GM21360 (cell line): ENCODE measurements around the gene PBRM1.

Experiments
- ATAC-seq: cut with Tn5 transposase; IDR thresholded peaks from one replicate; pipeline ENCODE4 v1.9.1; 2021; ENCODE audit warnings: mild to moderate bottlenecking, moderate library complexity; ENCODE audit not compliant: unreplicated experiment

The PBRM1 gene

DNA sequence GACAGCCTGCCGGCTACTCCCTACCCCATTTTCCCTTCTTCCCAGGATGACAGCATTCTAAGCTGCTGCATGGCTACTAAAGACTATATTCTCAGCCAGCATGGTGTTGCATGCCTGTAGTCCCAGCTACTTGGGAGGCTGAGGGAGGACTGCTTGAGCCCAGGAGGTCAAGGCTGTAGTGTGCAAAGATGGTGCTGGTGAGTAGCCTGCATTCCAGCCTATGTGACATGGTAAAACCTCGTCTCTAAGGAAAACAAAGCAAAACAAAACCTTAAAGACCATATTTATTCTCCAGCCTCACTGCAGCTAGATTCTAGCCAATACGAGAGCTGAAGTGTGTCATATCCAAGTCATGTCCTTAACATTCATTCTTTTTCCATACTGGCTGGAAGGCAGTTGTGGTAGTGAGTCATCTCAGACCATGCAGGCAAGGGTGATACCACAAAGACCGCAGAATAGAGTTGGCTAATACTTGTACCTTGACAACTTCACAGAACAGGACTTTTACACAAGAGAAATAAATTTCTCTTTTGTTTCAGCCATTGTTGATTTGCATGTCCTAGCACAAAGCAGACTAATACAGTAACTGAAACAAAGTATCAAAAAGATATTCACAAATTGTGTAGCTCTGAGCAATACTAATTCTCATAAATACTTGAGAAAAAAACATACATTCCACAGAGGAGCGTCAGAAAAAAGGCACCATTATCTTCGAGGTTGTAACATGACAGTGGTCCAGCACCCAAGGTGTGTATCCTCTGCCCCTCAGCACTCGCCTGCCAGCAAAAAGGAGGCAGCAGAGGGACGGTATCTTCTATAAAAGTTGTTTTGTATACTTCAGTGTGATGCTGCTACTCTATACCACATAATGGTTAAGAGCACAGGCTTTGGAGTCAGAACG is 14.8 kb downstream of the PBRM1 start:
- no peak for ATAC-seq

DNA sequence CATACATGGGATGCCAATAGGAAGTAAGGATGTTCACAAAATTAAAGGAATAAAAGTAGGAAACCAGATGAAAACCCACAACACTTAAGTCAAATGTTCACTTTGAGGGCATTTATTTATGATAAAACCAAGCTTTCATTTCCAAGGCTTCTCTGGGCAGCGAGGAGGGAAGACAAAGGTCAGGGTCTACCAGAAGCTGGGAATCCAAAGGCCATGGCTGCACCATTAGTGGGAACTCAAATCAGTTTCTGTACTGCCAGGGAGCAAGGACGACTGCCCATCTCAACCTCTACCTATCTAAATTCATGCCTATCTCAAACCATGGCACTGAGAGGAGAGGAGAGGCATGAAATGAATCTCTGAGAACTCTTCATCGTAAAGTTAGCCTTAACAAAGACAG is 22.6 kb downstream of the PBRM1 start:
- no peak for ATAC-seq

DNA sequence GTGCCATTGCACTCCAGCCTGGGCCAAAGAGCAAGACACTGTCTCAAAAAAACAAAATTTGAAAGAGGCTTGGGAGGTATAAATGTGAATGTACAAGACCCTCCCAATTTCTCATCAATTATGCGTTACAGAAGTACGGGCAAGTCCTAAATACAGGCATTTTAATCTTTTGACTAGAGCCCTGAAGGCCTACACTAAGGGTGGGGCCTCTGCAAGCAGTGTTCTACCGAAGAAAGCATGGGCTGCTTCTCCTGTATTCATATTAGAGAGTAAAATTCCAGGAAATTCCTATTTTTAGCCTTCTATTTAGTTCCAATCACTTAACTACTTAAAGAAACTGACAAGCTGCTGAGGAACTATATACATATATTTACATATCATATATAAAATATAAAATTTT is 25.7 kb downstream of the PBRM1 start:
- ATAC-seq = no peak

DNA sequence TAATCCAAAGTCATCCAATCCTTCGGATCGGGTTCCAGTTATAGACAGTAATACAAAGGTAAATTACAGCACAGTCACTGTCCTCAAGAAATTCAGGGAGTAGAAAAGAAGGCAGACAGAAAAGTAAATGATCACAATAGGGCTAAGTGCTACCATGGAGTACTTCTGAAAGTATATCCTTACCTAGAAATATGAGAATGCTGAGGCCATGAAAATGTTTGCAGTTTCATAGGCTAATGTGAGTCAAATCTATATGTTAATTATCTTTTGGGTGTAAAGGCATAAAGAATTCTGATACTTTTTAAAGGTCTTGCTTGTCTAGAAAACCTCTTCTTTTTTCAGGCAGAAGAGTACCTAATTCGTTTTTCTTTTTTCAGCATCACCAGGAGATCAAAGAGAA is 29.8 kb downstream of the PBRM1 start:
- ATAC-seq = no peak

DNA sequence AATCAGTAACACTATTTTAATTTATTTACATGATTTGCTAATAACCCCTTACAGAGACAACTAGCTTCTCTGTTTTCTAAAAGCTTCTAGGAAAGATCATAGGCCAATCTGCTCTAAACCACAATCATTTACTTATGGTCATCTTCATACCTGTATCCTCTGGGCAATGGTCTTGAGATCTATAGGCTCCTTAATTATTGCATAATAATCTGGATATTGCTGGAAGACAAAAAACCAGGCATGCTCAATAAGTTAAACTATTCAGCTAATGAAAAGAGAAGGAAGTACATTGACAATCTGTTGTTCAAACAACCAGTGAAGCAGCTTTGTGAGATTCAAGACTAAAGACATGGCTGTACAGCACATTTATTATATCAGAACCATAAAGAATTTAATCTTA is 34.1 kb downstream of the PBRM1 start:
- no peak for ATAC-seq

DNA sequence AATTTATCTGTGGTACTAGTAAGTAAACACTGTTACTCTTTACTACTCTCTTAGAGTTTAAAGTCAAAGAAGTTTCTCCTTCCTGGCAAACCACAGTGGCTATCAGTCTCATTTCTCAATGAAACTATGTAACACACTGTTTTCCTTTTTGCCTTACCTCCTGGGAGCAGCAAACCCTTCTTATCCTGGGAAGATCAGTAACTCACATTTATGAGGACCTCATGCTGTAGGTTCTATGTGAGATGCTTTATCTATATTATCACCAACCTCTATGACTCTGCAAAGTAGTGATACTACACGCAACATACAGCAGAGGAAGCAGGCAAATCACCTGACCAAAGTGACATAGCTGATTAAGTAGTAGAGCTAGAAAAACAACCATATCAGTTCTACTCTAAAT is 35.3 kb downstream of the PBRM1 start:
- ATAC-seq = no peak

DNA sequence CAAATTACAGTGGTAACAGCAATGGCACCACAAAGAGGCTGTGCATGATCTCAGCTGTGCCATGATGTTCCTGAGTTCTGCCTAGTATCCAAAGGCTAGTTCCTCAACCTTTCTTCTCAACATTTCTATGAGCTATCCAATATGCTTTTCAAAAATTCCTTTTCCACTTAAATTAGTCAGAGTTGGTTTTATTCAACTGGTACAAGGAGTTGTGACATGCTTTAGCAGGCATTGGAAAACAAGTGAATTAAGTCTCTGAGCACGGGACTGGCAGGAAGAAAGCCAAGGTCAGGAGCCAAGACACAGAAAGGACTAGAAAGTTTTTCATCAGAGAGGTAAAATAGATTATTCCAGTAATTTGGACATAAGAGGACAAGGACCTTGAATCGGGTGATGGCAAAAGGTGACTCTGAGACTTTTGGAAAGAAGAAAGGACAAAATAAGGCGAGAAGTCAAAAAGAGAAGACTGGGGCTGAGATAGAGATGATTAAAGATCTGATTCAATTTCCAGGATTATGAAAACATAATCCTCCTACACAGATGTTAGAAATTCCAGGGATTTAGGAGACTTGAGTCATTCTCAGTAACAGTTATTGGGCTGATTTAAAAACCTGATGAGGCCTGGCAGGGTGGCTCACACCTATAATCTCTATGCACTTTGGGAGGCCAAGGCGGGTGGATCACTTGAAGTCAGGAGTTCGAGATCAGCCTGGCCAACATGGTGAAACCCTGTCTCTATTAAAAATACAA is 36.1 kb downstream of the PBRM1 start:
- ATAC-seq = no peak

DNA sequence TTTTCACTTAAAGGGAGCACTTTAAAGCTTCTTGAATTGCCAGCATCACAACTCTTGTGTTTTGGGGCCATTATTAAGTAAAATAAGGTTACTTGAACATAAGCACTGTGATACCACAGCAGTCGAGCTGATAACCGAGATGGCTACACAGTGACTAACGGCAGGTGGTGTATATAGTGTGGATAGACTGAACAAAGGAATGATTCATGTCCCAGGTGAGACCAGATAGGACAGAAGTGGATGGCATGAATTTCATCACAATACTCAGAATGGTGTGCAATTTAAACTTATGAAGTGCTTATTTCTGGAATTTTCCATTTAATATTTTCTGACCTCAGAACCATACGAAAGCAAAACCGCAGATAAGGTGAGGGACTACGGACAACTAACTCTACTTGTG is 40.2 kb downstream of the PBRM1 start:
- ATAC-seq = no peak

DNA sequence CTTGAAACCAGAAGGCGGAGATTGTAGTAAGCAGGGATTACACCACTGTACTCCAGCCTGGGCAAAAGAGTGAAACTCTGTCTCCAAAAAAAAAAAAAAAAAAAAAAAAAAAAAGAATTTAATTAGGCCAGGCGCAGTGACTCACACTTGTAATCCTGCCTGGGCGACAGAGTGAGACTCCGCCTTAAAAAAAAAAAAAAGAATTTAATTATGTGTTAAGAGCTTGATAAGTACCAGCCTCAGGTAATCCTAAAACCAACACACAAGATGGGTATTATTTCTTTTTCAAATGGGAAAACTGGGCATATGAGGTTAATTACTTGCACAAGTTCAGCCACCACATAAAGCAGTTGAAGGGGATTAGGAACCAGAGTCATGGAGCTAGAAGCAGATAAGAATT is 49.0 kb downstream of the PBRM1 start:
- no peak for ATAC-seq

DNA sequence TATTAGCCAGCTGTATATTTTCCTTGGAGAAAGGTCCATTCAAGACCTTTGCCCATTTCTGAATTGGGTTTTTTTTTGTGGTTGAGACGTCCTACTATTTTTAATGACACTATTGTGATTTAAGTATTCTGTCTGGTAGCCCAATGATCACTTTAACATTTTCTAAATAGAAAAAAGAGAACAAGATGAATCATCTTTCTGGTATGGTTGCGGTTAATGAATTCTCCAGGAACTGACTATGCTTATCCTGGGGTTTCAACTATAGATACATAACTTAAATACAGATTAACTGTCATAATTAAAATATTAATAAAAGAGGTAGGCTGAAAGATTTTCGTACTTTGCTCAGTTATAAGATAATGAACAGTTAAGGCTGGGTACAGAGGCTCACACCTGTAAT is 51.9 kb downstream of the PBRM1 start:
- ATAC-seq = no peak

DNA sequence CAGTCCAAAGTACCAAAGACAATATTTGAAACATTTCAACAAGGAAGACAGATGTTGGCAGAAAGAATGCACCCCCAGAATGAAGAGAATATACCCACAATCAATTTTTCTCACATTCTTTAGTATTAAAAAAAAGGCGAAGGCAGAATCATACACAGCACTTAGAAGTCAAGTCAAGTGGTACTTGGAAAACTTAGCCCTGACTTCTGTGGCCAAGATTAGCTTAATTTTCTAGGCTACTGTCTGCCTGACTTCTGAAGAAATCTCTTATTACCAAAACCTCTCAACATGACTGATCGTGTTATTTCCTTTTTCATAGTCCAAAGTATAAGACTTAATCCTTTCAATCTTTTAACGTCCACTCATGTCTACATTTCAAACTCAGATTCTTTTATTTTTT is 60.7 kb downstream of the PBRM1 start:
- no peak for ATAC-seq

DNA sequence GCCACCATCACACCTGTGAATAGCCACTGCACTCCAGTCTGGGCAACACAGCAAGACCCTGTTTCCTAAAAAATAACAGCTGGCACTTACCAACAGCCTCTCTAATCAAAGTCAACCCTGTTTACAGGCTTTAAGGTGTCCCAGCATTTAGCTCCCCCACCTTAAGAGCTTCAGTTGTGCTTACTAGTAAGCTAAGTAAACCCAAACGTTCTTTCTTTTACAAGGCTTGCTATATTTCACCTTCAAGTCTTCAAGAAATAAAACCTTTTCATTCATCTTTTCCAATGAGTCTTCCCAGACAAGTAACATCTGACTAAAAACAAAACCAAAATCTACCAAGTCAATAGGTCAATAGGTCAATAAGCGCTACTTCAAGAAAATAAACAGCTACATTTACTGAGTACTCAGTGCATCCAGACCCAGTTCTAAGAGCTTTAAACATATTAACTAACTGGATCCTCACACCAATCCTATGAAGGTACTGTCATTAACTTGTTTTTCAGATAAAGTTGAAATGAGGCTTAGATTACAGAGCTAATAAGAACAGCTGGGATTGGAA is 62.4 kb downstream of the PBRM1 start:
- no peak for ATAC-seq

DNA sequence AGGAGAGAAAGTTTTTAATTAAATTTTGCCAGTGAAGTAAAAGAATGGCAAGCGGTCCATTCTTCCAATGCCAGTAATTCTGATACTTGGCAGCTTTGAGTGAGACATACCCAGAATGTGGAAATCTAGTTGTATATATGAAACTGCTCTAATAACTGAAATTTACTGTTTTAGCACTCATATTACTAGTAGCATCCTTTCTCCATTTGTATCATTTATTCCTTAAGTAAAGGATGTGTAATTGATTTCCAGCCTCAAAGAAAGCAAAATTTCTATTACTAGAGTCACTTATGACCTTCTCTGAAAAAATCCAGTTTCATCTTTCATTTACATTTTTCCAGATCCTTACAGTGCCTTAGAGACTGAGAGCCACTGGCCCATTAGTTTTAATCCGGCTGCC is 65.1 kb downstream of the PBRM1 start:
- no peak for ATAC-seq

DNA sequence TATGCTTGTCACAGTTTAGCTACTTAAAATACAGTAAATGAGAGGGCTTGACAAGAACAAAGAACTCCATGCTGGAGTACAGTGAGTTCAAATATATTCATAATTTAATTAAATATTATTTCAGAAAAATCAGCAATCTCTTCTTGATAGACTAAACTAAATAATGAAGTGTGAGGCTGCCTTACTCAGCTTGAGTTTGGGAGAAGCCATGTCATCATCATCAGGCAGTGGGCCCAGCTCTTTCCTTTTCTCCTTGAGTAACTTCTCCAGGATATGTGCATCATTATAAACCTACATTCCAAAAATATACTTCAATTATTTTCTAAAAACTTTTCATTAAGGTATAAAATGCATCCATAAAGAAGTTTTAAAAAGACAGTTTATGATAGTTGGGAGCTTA is 70.5 kb downstream of the PBRM1 start:
- ATAC-seq = no peak

DNA sequence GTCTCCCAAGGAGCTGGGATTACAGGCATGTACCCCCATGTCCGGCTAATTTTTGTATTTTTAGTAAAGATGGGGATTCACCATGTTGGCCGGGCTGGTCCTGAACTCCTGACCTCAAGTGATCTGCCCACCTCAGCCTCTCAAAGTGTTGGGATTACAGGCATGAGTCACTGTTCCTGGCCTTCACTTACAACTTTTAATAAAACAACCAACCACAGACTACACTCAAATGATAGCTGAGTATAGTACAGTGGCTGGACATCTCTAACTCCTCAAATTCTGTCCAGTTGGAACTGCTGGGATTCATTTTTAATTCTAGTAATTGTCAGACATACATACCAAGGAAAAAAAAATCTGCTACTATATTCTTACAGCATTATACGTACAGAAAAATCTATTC is 71.0 kb downstream of the PBRM1 start:
- no peak for ATAC-seq

DNA sequence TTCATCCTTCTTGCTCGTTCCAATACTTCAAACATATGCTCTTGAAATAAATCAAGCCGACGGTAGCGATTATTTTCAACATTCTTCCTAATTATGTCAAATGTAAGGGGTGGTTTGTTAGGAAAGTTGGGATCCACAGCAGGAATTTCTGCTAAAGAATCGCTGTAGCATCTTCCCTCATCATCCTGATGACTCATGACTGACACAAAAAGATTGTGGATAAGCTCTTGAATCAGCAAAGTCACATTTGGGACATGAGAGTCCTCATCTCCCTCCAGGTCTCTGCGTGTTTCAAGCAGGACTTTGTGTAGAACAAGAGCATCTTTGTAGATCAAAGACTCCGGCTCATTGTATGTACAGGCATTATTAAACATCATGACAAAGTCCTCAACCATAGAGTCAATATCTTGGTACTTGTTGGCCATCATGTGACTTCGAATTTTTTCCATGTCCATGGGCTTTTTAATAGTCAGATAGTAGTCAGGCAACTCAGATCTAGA is 76.3 kb downstream of the PBRM1 start:
- ATAC-seq = no peak

DNA sequence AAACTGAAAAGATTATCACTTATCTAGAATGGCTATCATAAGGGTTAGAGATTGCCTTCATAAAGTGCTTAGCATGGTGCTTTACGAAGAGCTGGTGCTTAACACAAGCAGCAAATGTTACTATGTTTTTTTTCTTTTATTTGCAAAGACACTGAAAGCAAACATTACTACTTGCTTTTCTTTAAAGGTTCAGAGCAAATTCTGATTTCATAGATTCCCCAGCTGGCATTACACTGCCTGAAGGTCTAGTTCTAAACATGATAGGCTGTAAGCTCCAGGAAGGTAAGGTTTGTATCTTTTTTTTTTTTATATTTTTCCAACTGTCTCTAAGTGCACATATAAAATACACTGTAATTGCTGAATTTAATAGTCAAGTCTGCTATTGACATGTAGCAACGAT is 77.4 kb downstream of the PBRM1 start:
- ATAC-seq = no peak

DNA sequence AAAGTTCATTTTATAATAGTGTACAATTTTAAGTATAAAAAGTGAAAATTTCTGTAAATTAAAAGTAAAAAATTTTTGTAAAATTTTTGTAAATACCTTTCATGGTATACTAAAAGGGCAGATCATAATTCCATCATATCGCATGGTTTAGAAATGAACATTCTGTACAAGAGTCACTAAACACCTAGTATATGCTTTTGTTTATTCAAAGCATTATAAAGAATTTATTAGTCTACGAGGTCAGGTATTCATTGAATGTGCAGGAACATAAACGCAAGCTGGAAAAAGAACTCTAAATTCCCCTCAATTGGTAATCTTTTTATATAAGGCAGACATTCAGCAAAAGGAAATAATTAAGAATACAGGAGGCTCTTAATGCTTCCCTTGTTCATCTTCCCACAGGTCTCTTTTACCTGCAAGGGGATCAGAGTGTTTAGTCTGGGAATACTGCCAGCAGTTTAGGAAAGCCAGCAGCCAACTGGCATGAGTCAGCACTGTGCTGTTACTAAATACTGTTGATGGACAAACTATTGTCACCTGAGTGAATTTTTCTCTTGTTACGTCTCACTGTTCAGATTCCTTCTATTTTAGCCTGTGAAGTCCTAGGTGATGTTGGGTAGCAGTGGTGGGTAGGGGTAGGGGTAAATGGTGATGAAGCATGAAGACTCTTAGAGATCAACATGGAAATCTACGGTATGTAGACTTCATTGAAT is 79.2 kb downstream of the PBRM1 start:
- ATAC-seq = no peak

DNA sequence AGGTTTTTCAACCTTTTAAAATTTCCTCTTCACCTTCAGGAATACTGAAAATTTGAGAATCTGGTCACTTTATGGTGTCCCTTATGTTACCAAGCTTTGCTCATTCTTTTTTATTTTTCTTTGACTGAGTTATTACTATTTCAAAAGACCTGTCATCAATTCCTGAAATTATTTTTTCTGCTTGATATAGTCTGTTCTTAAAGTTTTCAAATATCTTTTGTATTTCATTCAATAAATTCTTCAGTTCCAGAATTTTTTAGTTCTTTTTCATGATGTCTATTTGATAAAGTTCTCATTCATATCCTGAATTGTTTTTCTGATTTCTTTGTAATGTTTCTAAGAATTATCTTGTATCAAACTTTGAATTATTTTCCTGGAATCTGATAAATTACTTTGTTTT is 85.5 kb downstream of the PBRM1 start:
- ATAC-seq = no peak

DNA sequence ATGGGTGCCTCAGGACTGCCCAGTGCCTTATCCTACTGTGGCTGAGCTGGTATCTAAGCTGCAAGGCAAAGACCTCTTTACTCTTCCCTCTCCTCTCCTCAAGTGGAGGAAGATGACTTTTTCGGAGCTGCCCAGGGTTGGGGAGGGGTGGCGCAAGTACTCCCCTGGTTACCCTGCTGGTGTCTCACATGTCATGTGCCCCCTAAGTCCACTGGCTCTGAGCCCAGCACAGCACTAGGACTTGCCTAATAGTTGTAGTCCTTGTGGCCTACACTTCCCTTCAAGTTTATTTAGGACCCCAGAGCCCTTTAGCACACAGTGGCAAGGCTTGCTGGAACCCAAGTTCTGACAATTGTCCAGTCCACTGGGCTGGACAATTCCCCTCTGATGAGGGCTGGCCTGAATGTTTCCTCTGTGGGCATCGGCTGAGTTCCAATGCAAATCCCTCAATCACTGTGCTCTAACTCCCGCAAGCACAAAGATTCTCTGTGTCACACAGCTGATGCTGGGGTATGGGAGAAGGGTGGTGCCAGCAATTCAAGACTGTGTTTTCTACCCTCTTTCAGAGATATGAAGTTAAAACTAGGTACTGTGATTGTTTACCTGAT is 89.0 kb downstream of the PBRM1 start:
- no peak for ATAC-seq

DNA sequence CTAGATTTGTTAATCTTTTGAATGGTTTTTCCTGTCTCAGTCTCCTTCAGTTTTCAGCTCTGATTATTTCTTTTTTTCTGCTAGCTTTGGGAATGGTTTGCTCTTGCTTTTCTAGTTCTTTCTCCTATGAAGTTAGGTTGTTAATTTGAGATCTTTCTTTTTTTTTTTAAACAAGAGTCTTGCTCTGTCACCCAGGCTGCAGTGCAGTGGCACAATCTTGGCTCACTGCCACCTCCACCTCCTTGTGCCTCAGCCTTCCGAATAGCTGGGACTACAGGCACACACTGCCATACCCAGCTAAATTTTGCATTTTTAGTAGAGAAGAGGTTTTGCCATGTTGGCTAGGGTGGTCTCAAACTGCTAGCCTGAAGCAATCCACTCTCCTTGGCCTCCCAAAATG is 92.6 kb downstream of the PBRM1 start:
- ATAC-seq = no peak
